Hindlimb muscle (tissue), 1 donor: ENCODE measurements around the gene LRRC4B. TPM values are rescaled to one million over a fixed set of nuclear protein-coding genes. Genes with fewer than 3 reads are reported as not detected.

Experiments
- DNase-seq: peaks from one replicate; pipeline ENCODE4 v3.0.0-alpha.2; 2013
- polyA plus RNA-seq: library from polyadenylated mRNA; unstranded; fragments of 120-200 nt; gene quantifications from one replicate; pipeline ENCODE4 v1.2.1, GENCODE V29; 2013; ENCODE audit not compliant: insufficient read length

The LRRC4B gene
- polyA plus RNA-seq, 1 donor, result 9.7 TPM

DNA sequence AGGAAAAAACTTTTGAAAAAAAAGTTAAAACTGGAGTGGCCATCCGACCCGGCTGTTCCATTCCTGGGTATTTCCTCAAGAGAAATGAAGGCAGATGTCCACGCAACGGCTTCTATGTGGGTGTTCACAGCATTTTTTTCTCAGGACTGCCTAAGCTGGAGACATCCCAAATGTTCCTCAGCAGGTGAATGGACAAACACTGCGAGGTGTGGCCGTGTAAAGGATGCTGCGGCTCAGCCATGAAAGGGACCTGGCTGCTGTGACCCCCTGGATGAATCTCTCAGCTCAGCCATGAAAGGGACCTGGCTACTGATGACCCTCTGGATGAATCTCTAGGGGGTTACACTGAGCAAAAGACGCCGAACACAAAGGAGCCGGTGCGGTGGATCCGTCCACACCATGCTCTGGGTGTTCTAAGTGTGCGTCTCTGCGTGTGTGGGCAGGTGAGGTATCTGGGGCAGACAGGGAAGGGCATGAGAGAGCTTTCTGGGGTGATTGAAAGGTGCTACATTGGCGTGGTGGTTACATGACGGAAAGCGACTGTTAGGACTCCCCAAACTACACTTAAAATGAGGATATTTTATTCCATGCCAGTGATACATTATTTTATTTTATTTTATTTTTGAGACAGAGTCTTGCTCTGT lies 47.3 kb downstream of the LRRC4B start:
- DNase-seq, result no peak

DNA sequence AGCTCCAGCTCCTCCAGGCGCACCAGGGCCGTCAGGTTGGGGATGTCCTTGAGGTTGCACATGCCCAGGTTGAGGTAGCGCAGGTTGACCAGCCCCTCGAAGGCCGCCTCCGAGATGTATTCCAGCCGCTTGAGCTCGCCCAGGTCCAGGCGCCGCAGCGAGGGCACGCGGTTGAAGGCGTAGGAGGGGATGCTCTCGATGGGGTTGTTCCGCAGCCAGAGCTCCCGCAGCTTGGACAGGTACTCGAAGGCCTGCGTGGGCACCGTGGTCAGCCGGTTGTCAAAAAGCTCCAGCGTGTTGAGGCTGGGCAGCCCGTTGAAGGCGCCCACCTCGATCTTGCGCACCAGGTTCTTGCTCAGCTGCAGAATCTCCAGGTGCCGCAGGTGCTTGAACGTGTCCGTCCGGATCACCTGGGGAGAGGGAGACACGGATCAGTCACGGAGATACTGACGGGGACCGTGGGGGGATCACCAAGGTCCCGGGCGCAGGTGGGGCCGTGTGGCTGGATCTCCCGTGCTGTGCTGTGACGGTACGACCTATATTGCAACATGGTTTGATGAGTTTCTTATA lies 49.1 kb downstream of the LRRC4B start:
- DNase-seq, result no peak

DNA sequence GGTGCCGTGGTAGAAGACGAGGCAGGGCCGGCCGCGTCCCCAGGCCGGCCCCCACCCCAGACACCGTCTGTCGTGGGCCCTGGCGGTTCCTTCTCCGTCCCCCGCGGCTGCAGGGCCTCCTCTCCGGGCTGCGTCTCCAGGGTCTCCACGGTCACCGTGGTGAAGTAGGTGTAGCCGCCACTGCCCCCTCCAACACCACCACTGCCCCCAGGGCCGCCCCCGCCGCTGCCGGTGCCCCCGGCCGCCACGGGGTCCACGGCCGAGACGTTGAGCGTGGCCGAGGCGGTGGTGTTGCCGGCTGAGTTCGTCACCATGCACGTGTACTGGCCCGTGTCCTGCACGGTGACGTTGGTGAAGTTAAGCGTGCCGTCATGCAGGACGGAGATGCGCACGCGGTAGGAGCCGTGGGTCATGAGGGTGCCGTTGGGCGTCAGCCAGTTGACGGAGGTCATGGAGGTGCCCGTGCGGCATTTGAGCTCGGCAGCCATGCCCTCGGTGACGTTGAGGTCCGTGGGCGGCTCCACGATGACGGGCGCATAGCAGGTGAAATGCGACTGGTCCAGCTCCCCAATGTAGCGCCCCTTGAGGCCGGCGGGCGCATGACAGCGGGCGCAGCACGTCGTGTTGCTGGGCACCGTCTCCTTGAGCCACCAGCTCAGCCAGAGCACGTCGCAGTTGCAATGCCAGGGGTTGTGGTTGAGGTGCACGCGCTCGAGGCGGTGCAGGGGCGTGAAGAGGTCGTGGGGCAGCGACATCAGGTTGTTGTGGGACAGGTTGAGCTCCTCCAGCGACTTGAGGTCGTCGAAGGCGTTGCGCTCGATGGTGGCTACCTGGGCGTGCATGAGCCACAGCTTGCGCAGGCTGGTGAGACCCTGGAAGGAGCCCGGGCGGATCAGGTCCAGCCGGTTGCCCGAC lies 49.9 kb downstream of the LRRC4B start:
- DNase-seq, result no peak

DNA sequence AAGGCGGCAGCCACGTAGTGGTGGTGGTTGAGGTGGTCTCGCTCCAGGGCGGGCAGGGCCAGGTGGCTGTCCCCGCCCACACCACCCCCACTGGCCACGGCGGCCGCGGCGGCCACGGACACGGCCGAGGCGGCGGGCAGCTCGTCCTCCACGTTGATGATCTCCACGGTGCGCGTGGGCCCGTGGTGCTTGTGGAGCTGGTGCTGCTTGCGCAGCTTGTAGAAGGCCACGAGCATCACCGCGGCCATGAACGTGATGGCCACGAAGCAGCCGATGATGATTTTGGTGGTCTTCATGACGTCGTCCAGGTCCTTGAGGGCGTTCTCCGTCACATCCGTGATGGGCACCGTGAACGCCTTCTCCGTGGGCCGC lies 50.5 kb downstream of the LRRC4B start:
- DNase-seq, result no peak

DNA sequence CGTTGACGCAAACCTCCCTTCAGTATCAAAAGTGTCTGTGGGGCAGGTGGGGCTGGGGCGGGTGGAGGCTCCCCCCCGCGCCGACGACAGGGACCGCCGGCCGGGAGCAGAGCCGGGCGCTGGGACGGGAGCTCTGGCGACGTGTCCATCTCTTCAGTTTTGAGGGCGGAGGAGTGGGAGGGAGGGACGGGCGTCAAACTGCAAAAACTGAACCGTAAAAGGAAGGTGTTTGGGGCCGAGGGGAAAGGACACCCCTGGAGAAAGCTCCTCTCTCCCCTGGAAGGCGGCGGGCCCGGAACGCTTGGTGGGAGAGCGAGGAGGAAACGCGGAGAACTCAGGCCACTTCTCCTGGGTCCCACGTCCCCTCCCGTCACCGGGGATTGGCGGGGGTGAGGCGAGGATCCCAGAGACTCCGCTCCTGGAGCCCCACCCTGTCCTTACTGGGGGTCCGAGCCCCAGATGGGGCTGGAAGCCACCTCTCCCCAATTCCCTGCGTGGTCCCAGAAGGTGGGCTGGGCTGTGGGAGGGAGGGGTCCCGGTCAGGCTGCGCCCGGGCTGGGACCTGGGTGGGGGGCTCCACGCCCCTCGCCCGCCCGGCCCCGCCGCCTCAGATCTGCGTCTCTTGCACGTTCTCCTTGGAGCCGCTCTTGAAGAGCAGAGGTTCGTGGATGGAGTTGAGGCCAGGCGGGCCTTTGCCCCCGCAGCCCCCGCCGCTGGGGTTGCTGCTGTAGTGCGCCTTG lies 51.1 kb downstream of the LRRC4B start:
- DNase-seq, result no peak

DNA sequence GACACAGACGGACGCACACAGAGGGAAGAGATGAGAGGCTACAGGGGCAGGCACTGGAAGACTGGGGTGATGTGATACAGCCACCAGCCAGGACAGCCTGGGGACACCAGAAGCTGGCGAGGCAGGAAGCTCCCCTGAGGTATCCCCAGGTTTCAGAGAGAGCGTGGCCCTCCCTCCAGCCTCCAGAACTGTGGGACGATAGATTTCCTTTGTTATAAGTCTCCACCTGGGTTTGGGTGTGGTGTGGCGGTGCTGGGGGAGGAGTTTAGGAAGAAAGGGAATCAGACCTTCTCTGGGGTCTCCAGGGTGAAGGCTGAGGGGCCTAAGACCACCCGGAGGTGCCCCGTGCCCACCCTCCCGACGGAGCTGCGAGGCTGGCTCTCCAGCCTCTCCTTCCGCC lies 51.8 kb downstream of the LRRC4B start:
- DNase-seq, result no peak

DNA sequence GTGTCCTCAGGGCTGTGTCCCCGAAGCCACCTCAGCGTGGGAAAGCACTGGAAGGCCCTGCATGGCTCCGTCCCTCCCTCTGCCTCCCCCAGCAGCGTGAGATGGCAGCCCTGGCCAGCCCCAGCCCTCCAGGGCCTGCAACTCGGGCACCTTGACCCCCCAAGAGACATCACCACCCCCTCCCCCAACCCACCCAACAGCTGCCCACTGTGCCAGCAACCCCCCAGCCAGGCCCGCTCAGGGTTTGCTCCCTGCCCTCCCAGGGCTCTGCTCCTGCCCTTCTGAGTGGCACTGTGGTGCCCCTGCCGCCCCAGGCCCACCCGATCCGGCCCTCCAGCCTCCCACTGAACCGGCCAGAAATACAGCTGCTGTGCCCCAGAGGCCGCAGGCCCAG lies 53.1 kb downstream of the LRRC4B start:
- DNase-seq, result no peak

DNA sequence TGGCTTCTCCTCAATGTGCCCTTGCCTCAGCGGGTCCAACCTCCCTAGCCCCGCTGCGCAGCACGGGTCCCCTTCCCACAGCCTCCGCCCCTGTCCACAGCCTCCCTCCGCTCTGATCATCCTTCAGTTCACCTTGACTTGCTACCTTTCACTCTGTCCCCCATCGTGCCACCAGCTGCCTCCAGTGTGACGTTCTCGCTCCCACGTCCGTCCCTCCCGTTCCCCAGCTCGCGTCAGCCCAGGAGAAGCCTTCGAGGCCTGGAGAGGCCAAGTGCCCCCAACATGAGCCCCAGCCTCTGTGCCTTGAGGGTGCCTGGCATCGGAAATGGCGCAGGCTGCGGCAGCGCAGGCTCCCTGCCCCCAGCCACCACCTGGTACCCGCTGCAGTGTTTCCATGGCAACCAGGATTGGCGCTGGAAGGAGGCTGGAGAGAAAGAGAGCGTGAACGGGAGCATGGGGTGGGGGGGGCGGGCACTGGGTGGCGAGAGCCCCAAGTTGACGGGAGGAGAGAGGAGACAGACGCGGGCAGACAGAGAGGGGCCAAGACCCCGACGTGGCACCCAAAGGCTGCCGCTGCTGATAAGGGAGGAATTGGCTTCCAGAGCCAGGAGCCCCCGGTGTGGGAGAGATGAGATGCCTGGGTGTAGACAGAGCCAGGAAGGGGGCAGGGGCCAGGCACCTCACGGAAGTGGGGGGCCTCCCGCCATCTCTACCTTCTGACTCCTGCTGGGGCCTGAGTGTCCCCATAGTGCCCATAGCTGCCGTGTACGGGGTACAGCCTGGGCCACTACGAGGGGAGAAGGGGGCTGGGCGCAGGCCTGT lies 53.7 kb downstream of the LRRC4B start:
- no peak for DNase-seq

DNA sequence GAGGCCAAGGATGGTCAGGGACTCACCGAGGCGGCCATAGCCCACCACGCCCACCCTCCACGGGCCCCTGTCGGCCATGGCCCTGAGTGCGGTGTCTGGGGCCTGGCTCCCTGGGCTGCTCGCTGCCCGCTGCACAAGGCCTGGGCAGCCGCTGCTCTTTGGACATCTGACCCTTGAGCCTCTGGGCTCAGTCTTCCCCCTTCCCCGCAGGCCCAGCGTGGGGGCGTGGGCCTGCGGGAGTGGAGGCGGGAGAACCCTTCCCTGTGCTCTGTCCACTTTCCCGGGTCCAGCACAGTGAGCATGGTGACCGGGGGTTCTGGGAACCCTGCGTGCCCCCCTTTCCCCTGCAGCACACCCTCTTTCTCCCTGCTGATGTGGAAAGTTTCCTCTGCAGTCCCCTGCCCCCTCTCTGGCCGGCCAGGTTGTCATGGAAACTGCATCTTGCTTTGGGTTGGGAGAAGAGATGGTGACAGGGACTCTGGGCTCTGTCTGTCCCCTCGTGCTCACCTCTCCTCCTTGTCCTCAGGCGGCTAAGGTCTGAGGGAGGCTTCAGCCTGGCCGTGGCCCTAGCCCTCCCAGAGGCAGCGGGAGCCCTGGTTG lies 54.4 kb downstream of the LRRC4B start, which contains the start of gene ASPDH:
ASPDH (minus strand) TSS at position 168 of the 600 bp plus-strand sequence; CDS start at position 78, 90 bp downstream.
- no peak for DNase-seq

DNA sequence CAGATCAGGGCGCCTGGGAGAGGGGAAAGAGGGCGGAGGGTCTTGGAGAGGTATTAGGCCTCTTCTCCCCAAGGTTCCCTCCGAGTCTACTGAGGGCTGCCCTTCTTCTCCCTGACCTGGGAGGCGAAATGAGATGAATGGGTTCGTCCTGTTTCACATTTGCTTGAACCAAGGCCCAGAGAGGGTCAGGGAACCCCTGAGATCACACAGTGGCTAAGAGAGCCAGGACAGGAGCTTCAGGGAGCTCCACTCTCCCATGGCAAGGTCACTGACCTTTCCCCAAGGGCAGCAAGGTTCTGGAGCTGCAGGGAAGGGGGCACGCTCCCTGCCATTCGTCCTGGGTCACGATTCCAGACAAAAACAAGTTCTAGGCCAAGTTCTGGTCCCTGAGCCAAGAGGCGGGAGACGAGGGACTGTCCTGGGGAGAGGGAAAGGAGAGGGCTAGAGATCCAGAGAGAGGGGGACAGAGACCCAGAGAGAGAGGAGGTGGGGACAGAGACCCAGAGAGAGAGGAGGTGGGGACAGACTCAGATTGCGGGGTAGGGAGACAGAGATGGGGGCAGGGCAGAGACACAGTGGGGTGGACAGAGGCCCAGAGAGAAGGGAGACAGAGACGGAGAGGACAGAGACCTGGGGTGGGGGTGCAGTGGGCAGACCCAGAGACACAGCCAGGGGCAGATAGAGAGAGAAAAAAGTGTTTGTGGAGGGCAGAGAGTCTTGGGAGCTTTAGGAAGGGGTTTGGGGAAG lies 55.1 kb downstream of the LRRC4B start:
- no peak for DNase-seq

DNA sequence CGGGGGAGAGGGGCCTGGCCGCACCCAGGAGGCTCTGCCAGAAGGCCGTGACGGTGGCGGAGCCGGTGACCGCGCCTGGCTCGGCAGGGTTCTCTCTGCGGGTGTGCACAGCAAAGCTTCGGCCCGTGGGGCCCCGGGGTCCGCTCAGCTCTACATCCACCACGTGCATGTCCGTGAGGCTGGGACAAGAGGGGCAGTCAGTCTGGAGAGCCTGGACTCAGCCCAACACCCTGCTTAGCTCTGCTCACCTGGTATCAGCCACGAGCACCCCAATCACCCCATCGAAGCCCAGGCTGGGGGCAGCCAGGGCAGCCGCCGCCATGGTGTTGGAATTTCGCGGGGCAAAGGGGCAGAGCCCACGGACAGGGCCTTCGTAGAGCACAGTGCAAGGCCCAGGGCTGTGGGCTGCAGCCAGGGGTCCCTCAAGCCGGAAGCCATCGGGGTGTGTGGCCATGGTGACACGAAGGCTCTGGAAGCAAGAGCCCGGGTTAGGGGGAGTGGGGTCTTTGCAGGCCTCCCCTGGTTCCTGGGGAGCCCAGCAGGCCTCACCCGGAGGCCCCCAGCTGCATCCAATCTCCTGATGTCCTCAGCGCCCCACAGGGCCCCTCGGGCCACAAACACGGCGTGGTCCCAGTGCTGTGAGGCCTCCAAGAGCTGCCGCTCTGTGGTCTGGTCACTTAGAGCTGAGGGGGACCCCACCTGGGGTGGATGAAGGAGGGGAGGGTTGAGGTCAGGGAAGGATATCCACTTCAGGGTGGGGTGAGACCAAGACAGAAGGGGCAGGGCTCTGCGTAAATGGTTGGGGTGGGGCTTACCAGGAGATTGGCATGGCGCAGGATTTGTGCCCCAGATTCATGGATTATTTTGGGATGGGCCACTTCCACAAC lies 55.9 kb downstream of the LRRC4B start:
- DNase-seq, result no peak

DNA sequence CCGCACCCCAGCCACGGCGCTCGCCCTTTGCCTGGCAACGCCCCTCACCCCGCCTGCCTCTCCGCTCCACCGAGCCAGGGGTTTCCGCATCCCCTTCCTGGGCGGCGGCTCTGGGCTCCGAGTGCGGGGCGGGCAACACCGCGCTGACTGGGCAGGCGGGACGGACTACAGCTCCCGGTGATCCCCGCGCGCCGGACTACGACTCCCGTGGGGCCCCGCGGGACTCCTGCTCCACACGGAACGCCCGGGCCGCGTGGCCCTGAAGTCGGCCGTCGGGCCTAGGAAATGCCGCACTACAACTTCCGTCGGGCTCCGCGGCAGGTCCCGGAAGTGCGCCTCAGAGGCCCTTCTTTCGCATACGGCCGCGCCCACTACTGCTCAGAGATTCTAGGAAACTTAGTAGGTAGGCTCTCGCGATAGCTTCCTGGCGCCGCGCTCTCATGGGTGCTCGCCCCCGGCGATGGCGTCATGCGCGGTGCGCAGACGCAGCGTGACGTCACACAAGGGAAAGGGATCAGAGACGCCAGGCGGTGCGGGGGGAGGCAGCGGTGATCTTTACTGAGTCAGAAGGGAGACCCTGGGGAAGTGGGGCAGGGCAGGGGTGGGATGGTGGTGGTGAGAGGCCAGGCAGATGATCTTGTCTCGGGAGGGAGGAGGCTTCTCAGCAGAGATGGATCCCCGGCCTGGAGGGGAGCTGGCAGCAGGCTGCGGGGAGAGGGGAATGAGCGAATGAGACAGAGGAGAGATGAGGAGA lies 57.0 kb downstream of the LRRC4B start, which contains the start of gene JOSD2:
JOSD2 (minus strand) TSS at position 123 of the 754 bp plus-strand sequence. CDS start 760 bp downstream, outside the sequence.
- peak; percentile 99 for DNase-seq

DNA sequence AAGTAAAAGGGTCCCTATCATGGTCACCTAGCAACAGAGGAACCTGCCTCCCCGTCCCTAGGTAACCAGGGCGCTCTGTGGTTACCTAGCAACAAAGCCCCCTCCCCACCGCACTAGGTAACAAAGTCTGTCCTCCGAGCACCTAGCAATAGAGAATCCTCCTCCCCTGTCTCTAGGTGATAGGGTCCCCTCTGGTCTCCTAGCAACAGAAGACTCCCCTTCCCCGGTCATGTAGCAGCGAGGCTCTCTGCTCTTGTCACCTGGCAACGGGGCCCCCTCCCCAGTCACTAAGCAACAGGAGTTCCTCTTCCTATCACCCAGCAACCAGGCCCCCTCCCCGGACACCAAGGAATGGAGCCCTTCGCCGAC lies 57.6 kb downstream of the LRRC4B start:
- no peak for DNase-seq

DNA sequence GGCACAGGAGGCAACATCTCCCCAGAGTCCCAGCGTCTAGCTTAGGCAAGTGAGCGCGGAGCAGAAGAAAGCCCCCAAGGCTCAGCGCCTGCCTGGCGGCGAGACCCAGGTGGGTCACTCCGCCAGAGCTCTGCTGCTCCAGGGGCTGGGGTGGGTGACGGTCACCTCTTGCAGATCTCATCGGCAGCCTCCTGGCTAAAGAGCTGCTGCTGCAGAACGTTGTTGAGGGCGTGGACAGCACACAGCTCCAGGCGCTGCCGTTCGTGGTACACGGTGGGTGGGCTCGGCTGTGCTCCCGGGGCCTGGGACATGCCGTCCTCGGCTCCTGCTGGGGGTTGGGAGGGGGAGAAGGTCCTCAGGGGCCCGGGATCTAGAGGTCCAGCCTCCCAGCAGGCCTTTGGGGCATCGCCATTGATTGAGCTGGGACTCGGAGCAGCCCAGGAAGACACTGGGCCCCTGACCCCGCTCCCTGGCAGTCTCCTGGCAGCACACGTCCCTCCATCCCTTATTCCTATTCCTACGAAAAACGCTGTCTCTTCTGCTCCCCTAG lies 58.0 kb downstream of the LRRC4B start:
- DNase-seq, result no peak

DNA sequence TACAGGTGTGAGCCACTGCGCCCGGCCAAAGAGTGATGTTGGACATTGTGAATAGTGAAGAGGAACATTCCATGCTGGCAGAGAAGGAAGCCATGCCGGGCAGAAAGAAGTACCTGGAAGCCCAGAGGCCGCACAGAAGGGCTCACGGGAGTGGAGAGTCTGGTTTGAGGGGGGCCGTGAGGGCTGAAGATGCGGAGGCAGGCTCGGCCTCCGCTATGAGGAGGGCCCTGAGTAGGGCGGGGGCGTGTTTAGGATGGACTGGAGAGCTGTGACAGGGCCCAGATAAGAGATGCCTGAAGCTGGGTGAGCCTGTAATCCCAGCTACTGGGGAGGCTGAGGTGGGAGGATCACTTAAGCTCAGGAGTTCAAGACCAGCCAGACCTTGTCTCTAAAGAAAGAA lies 58.9 kb downstream of the LRRC4B start:
- DNase-seq, result no peak

DNA sequence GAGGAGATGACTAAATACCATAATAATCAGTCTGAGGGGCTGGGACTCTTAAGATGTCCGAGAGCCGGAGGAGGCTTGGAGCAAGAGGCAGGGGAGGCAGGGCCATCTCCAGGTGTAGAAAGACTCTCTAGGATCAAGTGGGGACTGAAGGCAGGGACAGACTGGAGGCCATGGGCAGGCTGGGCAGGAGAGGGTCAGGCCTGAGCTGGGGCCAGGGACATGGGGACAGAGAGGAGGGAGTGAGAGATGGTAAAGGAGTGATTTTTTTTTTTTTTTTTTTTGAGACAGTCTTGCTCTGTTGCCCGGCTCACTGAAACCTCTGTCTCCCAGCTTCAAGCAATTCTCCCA lies 59.4 kb downstream of the LRRC4B start:
- DNase-seq, result no peak

DNA sequence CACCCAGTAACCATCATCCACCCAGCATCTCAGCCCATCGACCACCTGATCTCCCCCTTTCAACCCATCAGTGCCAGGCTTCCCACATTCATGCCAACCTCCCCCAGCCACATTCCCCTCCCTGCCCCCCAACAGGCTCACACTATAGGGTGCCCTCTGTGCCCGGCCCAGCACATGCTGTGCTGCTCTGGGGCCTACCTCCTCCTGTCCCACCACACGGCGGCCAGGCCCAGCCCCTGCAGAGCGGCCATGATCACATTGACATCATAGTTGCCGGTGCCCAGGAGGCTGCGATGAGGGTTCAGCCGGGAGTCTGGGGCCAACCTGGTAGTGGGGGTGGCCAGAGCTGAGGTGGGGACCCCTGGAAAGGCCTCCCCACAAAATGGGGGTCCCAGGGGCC lies 60.9 kb downstream of the LRRC4B start:
- DNase-seq, result no peak

DNA sequence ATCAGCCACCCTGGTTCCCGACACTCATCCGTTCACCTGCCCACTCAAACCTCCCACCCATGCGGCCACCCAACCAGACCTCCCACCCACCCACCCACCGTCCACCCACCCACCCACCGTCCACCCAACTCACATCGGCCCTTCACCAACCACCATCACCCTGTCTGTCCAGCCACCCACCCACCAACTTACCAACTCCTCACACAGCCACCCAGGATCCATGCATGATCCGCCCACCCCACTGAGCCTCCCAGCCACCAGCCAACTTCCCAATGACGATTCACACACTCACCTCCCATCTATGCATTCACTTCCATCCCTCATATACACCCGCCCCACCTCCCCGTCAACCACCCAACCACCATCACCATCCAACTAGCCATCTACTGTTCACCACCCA lies 61.5 kb downstream of the LRRC4B start:
- no peak for DNase-seq
